Hepatocyte (in vitro differentiated cells): ENCODE results near the gene MAP4K2. TPM values are rescaled to one million over a fixed set of nuclear protein-coding genes. Genes with fewer than 3 reads are reported as not detected.

Experiments used
- DNase-seq: peaks from one replicate; pipeline ENCODE4 v3.0.0-alpha.2; 2016; ENCODE audit warnings: low spot score
- H2AFZ ChIP-seq: fragments of 200-600 bp; sonication (generic); 2 replicates; pipeline ENCODE4 v1.6.0; 2016; ENCODE audit warnings: antibody characterized with exemption, mild to moderate bottlenecking
- H3K27ac ChIP-seq: fragments of 200-600 bp; sonication (generic); 2 replicates; pipeline ENCODE4 v1.5.1; 2016; ENCODE audit warnings: mild to moderate bottlenecking
- H3K27me3 ChIP-seq: fragments of 200-600 bp; sonication (generic); 2 replicates; pipeline ENCODE4 v1.6.1; 2016
- H3K36me3 ChIP-seq: fragments of 200-600 bp; sonication (generic); replicated peaks from 2 replicates; pipeline ENCODE4 v1.5.1; 2016; ENCODE audit warnings: low read depth; ENCODE audit not compliant: insufficient read depth
- H3K4me1 ChIP-seq: fragments of 200-600 bp; sonication (generic); 2 replicates; pipeline ENCODE4 v1.5.1; 2016; ENCODE audit warnings: mild to moderate bottlenecking, moderate library complexity; ENCODE audit not compliant: insufficient read depth
- H3K4me2 ChIP-seq: fragments of 200-600 bp; sonication (generic); 2 replicates; pipeline ENCODE4 v1.6.0; 2016
- H3K4me3 ChIP-seq: fragments of 200-600 bp; sonication (generic); 2 replicates; pipeline ENCODE4 v1.5.1; 2016; ENCODE audit warnings: mild to moderate bottlenecking
- H3K79me2 ChIP-seq: fragments of 200-600 bp; sonication (generic); 2 replicates; pipeline ENCODE4 v1.6.0; 2017; ENCODE audit warnings: mild to moderate bottlenecking
- H3K9me2 ChIP-seq: fragments of 200-600 bp; sonication (generic); replicated peaks from 2 replicates; pipeline ENCODE4 v1.6.0; 2017; ENCODE audit warnings: mild to moderate bottlenecking; ENCODE audit not compliant: insufficient read depth
- H3K9me3 ChIP-seq: fragments of 200-600 bp; sonication (generic); 2 replicates; pipeline ENCODE4 v1.5.1; 2016; ENCODE audit warnings: low read depth, mild to moderate bottlenecking
- H4K20me1 ChIP-seq: fragments of 200-600 bp; sonication (generic); 2 replicates; pipeline ENCODE4 v1.6.0; 2016; ENCODE audit warnings: mild to moderate bottlenecking; ENCODE audit not compliant: insufficient read depth, poor library complexity, severe bottlenecking
- CTCF ChIP-seq: fragments of 200-600 bp; sonication (generic); IDR thresholded peaks from 2 replicates; pipeline ENCODE4 v1.5.1; 2016; ENCODE audit warnings: antibody characterized with exemption, mild to moderate bottlenecking; ENCODE audit not compliant: poor library complexity
- EZH2 ChIP-seq: fragments of 200-600 bp; sonication (generic); IDR thresholded peaks from 2 replicates; pipeline ENCODE4 v1.6.1; 2016; ENCODE audit warnings: antibody characterized with exemption, mild to moderate bottlenecking, borderline replicate concordance
- EZH2phosphoT487 ChIP-seq: fragments of 200-600 bp; sonication (generic); IDR thresholded peaks from one replicate; pipeline ENCODE4 v1.6.1; 2018; ENCODE audit warnings: antibody characterized with exemption, mild to moderate bottlenecking, low read depth, moderate library complexity; ENCODE audit not compliant: unreplicated experiment, severe bottlenecking
- WGBS: methylation state at CpG from one replicate; pipeline ENCODE4 v1.1.6; 2016; ENCODE audit warnings: low lambda C conversion rate; ENCODE audit errors: missing lambda C conversion rate; 5-methylcytosine and 5-hydroxymethylcytosine counted together
- polyA plus RNA-seq: library from polyadenylated mRNA; unstranded; fragments of >200 nt; fragmentation: Nextera tagmentation; extraction: Ambion mirVana; gene quantifications from 2 replicates; pipeline ENCODE4 v1.2.1, GENCODE V29; 2016
- total RNA-seq: library from RNA; depleted of rRNA; stranded (reverse); fragments of >200 nt; gene quantifications from 2 replicates; pipeline ENCODE4 v1.2.3, GENCODE V29; 2014

MAP4K2 gene
- total and polyA plus RNA-seq, 2 experiments from 2014 or later: 7.8 to 9.0 TPM

- peaks cover 9% of the 10 kb centered on the region for H3K4me1 ChIP-seq
- H3K79me2 ChIP-seq: peaks cover 7% of the 10 kb centered on the region
- no peaks in the 10 kb centered on the region for H3K9me3 ChIP-seq
- no peak overlapping the region for H3K27ac ChIP-seq
- no peak overlapping the region for H3K4me2 ChIP-seq
- TF ChIP-seq CTCF: no peak
- no peak for TF ChIP-seq EZH2phosphoT487
- no peak for TF ChIP-seq EZH2
- H3K36me3 ChIP-seq: peaks cover 6% of the 10 kb centered on the region
- no peak overlapping the region for H3K4me3 ChIP-seq
- H2AFZ ChIP-seq: no peak overlapping the region
- no peak for DNase-seq
- peaks cover 52% of the 10 kb centered on the region for H4K20me1 ChIP-seq
- no peaks in the 10 kb centered on the region for H3K27me3 ChIP-seq
- 70% methylated on average over 13 of the region's 13 CpGs for WGBS
- H3K9me2 ChIP-seq: no peaks in the 10 kb centered on the region
Measured at GRCh38 chr11:64762674-64763525, 40.1 kb downstream of the MAP4K2 start.

- peaks cover 6% of the 10 kb centered on the region for H3K36me3 ChIP-seq
- no peaks in the 10 kb centered on the region for H3K27me3 ChIP-seq
- H3K79me2 ChIP-seq: peaks cover 3% of the 10 kb centered on the region
- H3K9me3 ChIP-seq: no peaks in the 10 kb centered on the region
- H2AFZ ChIP-seq: no peak overlapping the region
- H3K4me2 ChIP-seq: no peak overlapping the region
- DNase-seq: peak; percentile 5
- whole genome bisulfite sequencing: 88% methylated on average over 5 of the region's 5 CpGs
- H3K4me1 ChIP-seq: peaks cover 9% of the 10 kb centered on the region
- no peak overlapping the region for H3K4me3 ChIP-seq
- peaks cover 46% of the 10 kb centered on the region for H4K20me1 ChIP-seq
- TF ChIP-seq CTCF (no peak), EZH2phosphoT487 (no peak), EZH2 (no peak)
- H3K9me2 ChIP-seq: no peaks in the 10 kb centered on the region
- no peak overlapping the region for H3K27ac ChIP-seq
Measured at GRCh38 chr11:64762277-64762673, 40.7 kb downstream of the MAP4K2 start.

- Histone ChIP-seq H3K79me2 (no peaks in the 10 kb centered on the region), H4K20me1 (peaks cover 35% of the 10 kb centered on the region), H3K4me3 (no peak overlapping the region), H2AFZ (no peak overlapping the region), H3K9me3 (no peaks in the 10 kb centered on the region), H3K4me1 (peaks cover 9% of the 10 kb centered on the region), H3K27me3 (no peaks in the 10 kb centered on the region), H3K9me2 (no peaks in the 10 kb centered on the region), H3K4me2 (no peak overlapping the region), H3K36me3 (peaks cover 6% of the 10 kb centered on the region), H3K27ac (no peak overlapping the region)
- 81% methylated on average over 7 of the region's 7 CpGs for WGBS
- DNase-seq: no peak
- TF ChIP-seq EZH2phosphoT487 (no peak), EZH2 (no peak), CTCF (no peak)
Measured at GRCh38 chr11:64760759-64761420, 42.1 kb downstream of the MAP4K2 start.
